Measurements from ENCODE around the gene ACADS.

Gene ACADS

GRCh38 chr12:120774169-120774916 lies 48.7 kb downstream of the ACADS start:
- H3K4me3 ChIP-seq (ENCODE audit: low read length), result no peak overlapping the region
- no peaks in the 10 kb centered on the region for H4K20me1 ChIP-seq (ENCODE audit: insufficient read depth, low read length)
- H3K27ac ChIP-seq (ENCODE audit: low read length), result no peak overlapping the region
- H3K79me2 ChIP-seq (ENCODE audit: low read length), result no peaks in the 10 kb centered on the region
- H3K9me2 ChIP-seq (replicated peaks; ENCODE audit: insufficient read depth, low read length), result no peaks in the 10 kb centered on the region
- H3F3A ChIP-seq (ENCODE audit: insufficient read depth, low read length), result no peaks in the 10 kb centered on the region
- DNase-seq, result no peak
- no peak for TF ChIP-seq EZH2 (optimal IDR thresholded peaks at IDR 0.05; ENCODE audit: low read depth, low read length)
- TF ChIP-seq EZH2phosphoT487 (IDR thresholded peaks at IDR 0.05; ENCODE audit: low read length), result no peak
- TF ChIP-seq, protein P1, sequence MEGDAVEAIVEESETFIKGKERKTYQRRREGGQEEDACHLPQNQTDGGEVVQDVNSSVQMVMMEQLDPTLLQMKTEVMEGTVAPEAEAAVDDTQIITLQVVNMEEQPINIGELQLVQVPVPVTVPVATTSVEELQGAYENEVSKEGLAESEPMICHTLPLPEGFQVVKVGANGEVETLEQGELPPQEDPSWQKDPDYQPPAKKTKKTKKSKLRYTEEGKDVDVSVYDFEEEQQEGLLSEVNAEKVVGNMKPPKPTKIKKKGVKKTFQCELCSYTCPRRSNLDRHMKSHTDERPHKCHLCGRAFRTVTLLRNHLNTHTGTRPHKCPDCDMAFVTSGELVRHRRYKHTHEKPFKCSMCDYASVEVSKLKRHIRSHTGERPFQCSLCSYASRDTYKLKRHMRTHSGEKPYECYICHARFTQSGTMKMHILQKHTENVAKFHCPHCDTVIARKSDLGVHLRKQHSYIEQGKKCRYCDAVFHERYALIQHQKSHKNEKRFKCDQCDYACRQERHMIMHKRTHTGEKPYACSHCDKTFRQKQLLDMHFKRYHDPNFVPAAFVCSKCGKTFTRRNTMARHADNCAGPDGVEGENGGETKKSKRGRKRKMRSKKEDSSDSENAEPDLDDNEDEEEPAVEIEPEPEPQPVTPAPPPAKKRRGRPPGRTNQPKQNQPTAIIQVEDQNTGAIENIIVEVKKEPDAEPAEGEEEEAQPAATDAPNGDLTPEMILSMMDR (IDR thresholded peaks at IDR 0.05; ENCODE audit: low read length), result no peak
- no peak overlapping the region for H2AFZ ChIP-seq (ENCODE audit: low read length)
- H3K27me3 ChIP-seq (replicated peaks; ENCODE audit: insufficient read depth, low read length), result no peaks in the 10 kb centered on the region
- H3K9ac ChIP-seq (ENCODE audit: low read length), result no peak overlapping the region
- H3K36me3 ChIP-seq (replicated peaks; ENCODE audit: insufficient read depth, low read length), result no peaks in the 10 kb centered on the region
- no peaks in the 10 kb centered on the region for H3K4me1 ChIP-seq (ENCODE audit: low read length)
- no peak overlapping the region for H3K4me2 ChIP-seq (ENCODE audit: low read depth, low read length)
- H3K9me3 ChIP-seq (replicated peaks; ENCODE audit: insufficient read depth, low read length), result no peaks in the 10 kb centered on the region

- no peaks in the 10 kb centered on the region for H4K20me1 ChIP-seq (ENCODE audit: insufficient read depth, low read length)
- H3K27ac ChIP-seq (ENCODE audit: low read length), result no peak overlapping the region
- no peaks in the 10 kb centered on the region for H3K36me3 ChIP-seq (replicated peaks; ENCODE audit: insufficient read depth, low read length)
- no peaks in the 10 kb centered on the region for H3K4me1 ChIP-seq (ENCODE audit: low read length)
- H3K9ac ChIP-seq (ENCODE audit: low read length), result no peak overlapping the region
- no peaks in the 10 kb centered on the region for H3K79me2 ChIP-seq (ENCODE audit: low read length)
- H2AFZ ChIP-seq (ENCODE audit: low read length), result no peak overlapping the region
- TF ChIP-seq, protein P1 (IDR thresholded peaks at IDR 0.05; ENCODE audit: low read length), result no peak
- no peak for TF ChIP-seq EZH2phosphoT487 (IDR thresholded peaks at IDR 0.05; ENCODE audit: low read length)
- TF ChIP-seq EZH2 (optimal IDR thresholded peaks at IDR 0.05; ENCODE audit: low read depth, low read length), result no peak
- H3K9me2 ChIP-seq (replicated peaks; ENCODE audit: insufficient read depth, low read length), result no peaks in the 10 kb centered on the region
- H3K9me3 ChIP-seq (replicated peaks; ENCODE audit: insufficient read depth, low read length), result no peaks in the 10 kb centered on the region
- no peak for DNase-seq
- H3K27me3 ChIP-seq (replicated peaks; ENCODE audit: insufficient read depth, low read length), result no peaks in the 10 kb centered on the region
- H3K4me2 ChIP-seq (ENCODE audit: low read depth, low read length), result no peak overlapping the region
- no peaks in the 10 kb centered on the region for H3F3A ChIP-seq (ENCODE audit: insufficient read depth, low read length)
- H3K4me3 ChIP-seq (ENCODE audit: low read length), result no peak overlapping the region
Observed at GRCh38 chr12:120775862-120776552, 50.4 kb downstream of the ACADS start.

GRCh38 chr12:120783197-120783596 lies 57.6 kb downstream of the ACADS start:
- TF ChIP-seq, protein P1 (IDR thresholded peaks at IDR 0.05; ENCODE audit: low read length), result no peak
- TF ChIP-seq EZH2 (optimal IDR thresholded peaks at IDR 0.05; ENCODE audit: low read depth, low read length) (no peak), EZH2phosphoT487 (IDR thresholded peaks at IDR 0.05; ENCODE audit: low read length) (no peak)
- no peaks in the 10 kb centered on the region for H4K20me1 ChIP-seq (ENCODE audit: insufficient read depth, low read length)
- no peak overlapping the region for H3K4me2 ChIP-seq (ENCODE audit: low read depth, low read length)

More at GRCh38 chr12:120783197-120783596, 57.6 kb downstream of the ACADS start:
- DNase-seq, result no peak
- Histone ChIP-seq H3K9me3 (replicated peaks; ENCODE audit: insufficient read depth, low read length) (no peaks in the 10 kb centered on the region), H3K27me3 (replicated peaks; ENCODE audit: insufficient read depth, low read length) (no peaks in the 10 kb centered on the region), H3K79me2 (ENCODE audit: low read length) (no peaks in the 10 kb centered on the region), H3F3A (ENCODE audit: insufficient read depth, low read length) (no peaks in the 10 kb centered on the region), H2AFZ (ENCODE audit: low read length) (no peak overlapping the region), H3K4me3 (ENCODE audit: low read length) (no peak overlapping the region), H3K9me2 (replicated peaks; ENCODE audit: insufficient read depth, low read length) (no peaks in the 10 kb centered on the region), H3K9ac (ENCODE audit: low read length) (no peak overlapping the region), H3K36me3 (replicated peaks; ENCODE audit: insufficient read depth, low read length) (no peaks in the 10 kb centered on the region), H3K27ac (ENCODE audit: low read length) (no peak overlapping the region), H3K4me1 (ENCODE audit: low read length) (no peaks in the 10 kb centered on the region)

Measured in MM.1S (cell line).